Ovary (tissue), 3 donors: ENCODE results near the gene WDR55.

Source experiments
- EP300 ChIP-seq: sonication (generic); formaldehyde crosslinking; IDR thresholded peaks from one replicate; pipeline ENCODE4 v1.6.1; 2017; ENCODE audit warnings: antibody characterized with exemption
- POLR2A ChIP-seq: fragments of 450-650 bp; IDR thresholded peaks from one replicate; pipeline ENCODE4 v1.6.1; 2017; ENCODE audit warnings: antibody characterized with exemption, mild to moderate bottlenecking, moderate library complexity
- TF ChIP-seq, protein P1 (sequence below), 3 donors: fragments of 450-650 bp in 2 of 3; fragments of 200-600 bp in 1 of 3; IDR thresholded peaks; one replicate each; pipeline versions ENCODE4 v1.5.1 to v1.8.0; 2016 to 2022; ENCODE audit warnings: antibody characterized with exemption in 3 of 3, mild to moderate bottlenecking in 1 of 3
- donor health status: DM: no; HTN: no; CAD: no.

- TF ChIP-seq, protein P1, sequence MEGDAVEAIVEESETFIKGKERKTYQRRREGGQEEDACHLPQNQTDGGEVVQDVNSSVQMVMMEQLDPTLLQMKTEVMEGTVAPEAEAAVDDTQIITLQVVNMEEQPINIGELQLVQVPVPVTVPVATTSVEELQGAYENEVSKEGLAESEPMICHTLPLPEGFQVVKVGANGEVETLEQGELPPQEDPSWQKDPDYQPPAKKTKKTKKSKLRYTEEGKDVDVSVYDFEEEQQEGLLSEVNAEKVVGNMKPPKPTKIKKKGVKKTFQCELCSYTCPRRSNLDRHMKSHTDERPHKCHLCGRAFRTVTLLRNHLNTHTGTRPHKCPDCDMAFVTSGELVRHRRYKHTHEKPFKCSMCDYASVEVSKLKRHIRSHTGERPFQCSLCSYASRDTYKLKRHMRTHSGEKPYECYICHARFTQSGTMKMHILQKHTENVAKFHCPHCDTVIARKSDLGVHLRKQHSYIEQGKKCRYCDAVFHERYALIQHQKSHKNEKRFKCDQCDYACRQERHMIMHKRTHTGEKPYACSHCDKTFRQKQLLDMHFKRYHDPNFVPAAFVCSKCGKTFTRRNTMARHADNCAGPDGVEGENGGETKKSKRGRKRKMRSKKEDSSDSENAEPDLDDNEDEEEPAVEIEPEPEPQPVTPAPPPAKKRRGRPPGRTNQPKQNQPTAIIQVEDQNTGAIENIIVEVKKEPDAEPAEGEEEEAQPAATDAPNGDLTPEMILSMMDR (IDR thresholded peaks at IDR 0.05) = no peak
- no peak for TF ChIP-seq POLR2A
- no peak for TF ChIP-seq EP300
Observed at GRCh38 chr5:140642718-140643117, 22.0 kb upstream of the WDR55 start.
